GM21576 (cell line): Measurements from ENCODE around the gene ZDHHC11B.
"Not testable (repeated sequence)": the region's sequence is repeated elsewhere in the genome, so short reads cannot be mapped to it uniquely, and the experiment has no call there.

ENCODE experiments used
- ATAC-seq: cut with Tn5 transposase; IDR thresholded peaks from one replicate; pipeline ENCODE4 v1.9.1; 2021; ENCODE audit warnings: mild to moderate bottlenecking, moderate library complexity; ENCODE audit not compliant: unreplicated experiment

The ZDHHC11B gene

DNA sequence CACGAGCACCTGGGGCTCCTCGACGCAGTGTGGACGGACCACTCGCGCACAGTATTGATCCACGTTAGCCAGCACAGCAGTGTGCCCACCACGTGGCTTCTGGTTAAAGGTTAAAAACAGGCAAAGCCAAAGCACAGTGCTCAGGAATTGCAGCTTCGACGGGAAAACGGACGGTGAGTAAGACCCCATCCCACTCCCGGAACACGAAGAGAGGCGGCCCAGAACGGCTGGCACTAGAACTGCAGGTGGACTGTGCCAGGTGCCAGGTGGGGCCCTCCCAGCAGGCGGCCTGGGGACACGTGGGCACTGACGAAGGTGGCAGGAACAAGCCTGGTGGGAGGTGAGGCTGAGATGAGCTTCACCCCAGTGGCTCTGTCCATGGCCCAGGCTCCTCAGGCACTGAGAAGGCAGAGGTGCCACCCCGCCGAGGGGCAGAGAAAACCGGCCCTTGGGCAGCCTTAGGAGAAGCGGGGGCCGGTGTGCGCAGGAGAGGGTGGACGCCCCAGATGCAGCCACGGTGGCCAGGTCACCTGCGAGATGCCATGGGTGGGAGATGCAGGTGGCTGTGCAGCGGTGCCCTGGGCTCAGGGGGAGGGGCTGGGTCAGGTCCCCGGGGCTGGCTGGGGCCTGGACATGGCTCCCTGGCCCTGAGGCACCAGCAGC lies 96.0 kb downstream of the ZDHHC11B start:
- not testable (repeated sequence) for ATAC-seq

DNA sequence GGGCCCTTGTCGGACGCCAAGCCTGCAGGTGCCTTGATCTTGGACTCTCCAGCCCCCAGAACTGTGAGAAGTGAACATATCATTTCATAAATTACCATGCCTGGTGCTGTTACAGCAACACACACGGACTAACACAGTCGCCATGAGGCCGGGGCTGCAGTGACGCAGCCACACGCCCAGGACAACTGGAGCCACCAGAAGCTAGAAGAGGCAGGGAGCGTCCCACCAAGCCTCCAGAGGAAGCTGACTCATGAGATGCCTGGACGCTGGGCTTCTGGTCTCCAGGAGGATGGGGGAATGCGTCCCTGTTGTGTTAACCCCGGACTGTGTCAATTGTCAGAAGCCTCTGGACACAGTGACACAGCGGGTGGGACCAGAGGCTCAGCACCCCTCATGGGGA lies 97.6 kb downstream of the ZDHHC11B start:
- ATAC-seq = not testable (repeated sequence)

DNA sequence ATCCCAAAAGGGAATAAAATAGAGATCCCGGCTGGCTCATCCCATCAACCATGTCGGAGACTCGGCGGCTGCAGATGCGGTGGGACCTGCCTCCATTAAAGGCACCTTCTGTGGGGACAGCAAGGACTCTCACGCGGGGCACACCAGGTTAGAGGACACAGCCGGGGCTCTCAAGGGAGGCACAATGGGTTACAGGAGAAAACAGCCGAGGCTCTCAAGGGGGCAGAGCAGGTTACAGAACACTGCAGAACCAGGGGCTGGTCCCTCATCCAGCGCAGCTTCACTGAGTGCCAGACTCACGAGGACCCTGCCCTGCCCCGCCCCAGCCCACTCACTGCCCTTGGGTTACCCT lies 98.4 kb downstream of the ZDHHC11B start:
- ATAC-seq = not testable (repeated sequence)

DNA sequence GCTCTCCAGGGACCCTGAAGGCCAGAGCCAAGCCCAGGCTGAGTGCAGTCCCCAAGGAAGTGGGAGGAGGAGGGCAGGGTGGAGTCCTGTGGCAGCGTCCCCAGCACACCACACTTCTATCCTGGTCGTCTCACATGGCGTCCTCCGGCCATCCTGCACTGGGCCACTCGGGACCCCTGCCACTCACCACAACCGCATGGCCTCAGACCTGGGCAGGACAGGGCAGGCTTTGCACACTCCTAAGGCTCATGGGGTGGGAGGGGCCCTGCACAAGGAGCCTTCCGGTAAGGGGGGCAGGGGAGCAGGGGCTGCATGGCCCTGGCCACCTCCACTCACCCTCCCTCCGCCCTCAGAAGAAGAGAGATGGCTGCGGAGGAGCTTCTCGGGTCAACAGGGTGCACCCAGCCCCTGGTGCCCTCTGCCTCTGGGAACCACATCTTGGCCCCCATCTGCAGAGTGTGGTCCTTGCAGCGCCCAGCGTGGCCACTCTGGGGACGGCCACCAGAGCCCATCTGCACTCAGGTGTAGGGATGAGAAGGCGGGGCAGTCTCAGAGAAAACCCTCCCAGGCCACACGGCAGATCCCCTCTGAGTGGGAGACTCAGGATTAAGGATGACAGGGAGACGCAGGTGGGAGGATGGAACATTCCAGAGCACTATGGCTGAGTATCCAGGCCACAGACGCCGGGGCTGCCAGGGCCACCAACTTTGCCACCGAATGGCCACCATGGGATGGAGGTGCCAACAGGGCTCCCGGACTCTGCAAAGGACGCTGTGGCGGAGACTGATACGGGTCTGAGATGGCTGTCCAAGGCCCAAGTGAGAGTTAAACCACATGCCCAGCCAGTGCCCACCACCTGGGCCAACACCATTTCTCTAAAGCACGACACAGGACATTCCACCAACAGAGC lies 99.0 kb downstream of the ZDHHC11B start:
- no peak for ATAC-seq

DNA sequence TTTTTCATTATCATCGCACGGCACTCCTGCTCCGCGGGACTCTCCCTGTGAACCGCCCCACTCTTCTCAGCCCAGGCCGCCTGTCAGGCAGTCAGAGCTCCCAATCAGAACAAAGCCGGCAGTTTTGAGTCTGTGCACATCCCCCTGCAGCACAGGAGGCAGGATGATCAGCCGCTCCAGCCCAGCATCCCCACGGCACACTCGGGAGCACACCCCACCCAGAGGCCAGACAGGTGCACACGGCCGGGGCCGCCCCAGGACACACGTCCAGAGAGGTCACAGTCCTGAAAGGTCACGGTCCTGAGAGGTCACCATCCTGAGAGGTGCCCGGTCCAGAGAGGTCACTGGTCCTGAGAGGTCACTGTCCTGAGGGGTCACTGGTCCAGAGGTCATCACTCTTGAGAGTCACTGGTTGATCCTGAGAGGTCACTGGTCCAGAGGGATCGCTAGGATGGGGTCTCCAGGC lies 99.7 kb downstream of the ZDHHC11B start:
- no peak for ATAC-seq

DNA sequence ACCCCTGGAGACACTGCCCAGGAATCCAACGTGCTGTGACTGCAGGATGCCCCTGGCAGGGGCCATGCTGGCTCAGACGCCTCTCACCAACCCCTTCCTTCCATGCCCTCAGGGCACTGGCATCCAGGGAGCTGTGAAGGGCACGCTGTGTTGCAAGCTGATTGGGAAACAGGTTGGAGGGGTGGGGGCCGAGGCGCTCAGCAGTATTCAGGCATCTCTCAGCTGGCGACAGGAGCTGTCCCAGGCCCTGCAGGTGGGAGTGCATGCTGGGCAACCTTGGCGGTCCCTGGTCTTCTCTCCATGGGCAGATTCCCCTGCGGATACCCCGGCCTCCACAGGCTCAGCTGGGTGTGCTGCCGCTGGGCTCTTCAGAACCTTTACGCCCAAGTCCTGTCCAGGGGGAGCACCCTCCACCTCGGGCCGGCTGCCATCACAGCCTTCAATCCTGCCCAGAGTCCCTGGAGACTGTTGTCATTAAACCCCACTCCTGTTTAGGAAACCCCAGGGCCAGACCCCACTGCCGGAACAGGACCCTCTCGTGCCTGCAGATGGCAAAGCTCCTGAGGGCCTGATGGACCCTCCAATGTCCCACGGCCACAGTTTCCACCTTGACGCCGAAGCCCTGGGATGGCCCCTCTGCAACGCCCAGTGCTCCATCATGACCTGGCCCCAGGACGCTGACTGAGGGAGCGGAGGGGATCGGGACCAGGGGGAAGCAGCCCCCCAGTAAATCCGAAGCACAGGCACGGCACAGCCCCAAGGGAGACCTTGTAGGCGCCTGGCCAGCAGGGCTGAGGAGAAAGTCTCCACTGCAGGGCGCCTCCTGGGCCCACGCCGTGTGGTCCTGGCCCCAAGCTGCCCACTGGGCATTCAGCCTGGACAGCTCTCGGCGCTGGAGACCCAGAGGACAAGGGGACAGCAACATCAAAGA lies 100.7 kb downstream of the ZDHHC11B start:
- ATAC-seq = no peak

DNA sequence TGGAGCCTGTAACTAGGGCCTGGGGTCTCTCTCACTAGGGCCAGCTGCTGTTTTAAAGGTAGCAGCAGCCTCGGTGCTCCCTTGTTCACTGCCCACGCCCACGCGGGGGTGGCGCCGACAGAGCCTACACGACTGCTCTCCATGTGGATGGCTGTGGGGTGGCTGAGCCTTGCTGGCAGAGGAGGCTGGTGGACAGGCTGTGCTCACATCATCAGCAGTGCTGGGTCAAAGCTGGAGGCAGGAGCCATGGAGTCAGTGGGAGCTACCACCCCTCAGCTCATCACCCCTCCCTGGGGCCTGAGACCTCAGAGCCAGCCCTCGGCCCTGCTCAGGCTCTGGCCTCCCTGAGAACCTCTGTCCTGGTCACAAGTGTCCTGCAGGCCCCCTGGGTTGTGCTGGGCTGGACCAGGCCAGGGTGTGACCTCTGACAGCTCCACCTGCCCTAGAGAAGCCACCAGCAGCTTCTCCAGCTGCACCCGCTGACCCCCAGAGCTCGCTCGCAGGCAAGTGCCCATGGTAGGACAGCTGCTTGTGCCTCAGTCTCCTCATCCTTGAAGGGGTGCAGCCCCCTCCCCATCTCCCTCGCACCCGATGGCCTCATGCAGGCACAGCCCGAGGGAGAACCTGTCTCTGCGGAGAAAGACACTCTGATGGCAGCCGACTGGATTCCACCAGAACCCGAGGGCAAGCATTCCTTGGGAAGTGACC lies 101.7 kb downstream of the ZDHHC11B start:
- ATAC-seq = not testable (repeated sequence)

DNA sequence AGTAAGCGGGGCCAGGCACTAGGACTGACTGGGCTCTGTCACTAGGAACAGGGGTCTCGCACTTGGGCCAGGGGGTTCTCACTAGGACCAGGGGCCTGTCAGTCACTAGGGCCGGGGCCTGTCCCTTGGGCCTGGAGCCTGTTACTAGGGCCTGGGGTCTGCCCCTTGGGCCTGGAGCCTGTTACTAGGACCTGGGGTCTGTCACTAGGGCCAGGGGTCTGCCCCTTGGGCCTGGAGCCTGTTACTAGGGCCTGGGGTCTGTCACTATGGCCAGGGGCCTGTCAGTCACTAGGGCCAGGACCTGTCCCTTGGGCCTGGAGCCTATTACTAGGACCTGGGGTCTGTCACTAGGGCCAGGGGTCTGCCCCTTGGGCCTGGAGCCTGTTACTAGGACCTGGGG lies 102.3 kb downstream of the ZDHHC11B start:
- not testable (repeated sequence) for ATAC-seq

DNA sequence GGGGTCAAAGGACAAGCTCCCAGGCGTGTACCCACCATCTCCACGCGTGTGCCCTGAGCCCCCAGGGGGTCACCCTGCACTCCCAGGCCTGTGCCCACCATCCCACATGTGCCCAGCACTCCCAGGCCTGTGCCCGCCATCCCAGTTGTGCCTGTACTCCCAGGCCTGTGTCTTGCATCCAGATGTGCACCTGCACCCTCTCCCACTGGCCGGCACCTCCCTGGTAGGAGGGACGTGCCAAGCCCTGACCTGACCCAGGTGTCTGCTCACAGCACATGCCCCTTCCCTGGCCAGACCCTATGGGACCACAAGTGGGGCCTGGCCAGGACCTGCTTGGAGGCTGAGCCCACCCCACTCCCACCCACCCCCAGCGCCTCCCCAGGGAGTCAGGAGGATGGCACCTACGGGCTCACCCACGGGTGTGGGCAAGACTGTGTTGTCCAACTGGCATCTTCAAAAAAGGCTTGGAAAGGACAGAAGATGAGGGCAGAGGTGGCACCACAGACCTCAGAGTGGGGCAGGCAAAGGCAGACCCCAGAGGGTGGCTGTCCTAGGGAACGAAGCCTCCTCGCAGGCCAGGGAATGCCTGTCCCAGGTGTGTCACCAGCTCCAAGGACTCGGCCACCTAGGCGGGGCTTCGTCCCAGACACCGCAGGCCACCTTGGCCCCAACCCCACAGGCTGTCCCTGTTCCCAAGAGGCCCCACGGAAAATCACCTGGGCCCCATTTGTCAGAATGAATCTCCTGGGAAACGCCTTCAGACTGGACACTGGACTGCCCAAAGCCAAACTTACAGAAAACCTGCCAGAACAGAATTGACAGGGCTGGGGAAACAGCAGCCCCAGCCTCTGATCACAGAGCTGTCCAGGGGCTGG lies 103.0 kb downstream of the ZDHHC11B start:
- not testable (repeated sequence) for ATAC-seq

DNA sequence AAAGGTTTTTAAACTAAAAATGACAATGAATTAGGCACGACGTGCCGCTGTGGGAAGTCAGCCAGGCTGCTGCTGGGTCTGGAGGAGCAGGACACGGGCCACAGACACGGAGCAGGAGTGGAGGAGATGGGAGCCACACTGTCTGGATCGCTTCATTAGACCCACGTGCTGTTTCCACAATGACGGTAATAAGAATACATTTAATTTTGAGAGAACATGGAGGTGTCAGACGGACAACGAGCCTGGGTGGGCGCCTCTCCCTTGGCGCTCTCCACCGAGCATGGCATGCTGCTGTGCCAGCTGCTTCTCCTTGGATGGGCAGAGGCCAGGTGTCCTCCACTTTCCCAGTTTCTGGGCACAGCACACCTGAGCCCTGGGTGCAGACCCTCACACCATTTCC lies 103.7 kb downstream of the ZDHHC11B start:
- not testable (repeated sequence) for ATAC-seq

DNA sequence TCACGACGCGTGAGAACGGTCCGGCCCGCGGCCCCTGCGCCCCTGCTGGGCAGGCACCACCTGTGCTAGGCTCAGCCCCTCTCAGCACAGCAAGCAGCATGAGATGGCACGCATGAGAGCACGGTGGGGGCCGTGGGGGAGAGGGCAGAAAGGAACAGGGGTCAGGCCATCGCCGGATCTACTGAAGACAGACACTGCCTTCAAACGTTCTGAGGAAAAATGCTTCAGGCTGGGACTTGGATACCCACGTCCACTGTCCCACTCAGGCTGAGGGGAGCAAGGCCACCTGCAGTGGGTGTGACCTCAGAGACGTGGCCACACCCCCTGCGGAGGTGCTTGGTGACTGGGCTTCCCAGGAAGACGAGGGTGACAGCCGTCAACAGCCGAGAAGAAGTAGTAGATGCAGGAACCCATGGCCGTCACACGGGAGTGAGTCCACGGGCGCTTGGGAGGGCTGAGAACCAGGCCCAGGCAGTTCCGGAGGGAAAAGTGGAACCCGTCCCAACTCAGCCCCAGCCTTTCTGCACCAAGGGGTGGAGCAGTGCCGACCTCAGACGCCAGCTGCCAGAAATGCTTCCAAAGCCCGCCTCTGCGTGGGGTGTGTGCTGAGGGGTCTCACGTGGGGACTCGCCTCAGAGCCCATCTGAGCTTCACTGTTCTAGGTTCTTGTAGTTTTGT lies 104.3 kb downstream of the ZDHHC11B start:
- ATAC-seq = not testable (repeated sequence)

DNA sequence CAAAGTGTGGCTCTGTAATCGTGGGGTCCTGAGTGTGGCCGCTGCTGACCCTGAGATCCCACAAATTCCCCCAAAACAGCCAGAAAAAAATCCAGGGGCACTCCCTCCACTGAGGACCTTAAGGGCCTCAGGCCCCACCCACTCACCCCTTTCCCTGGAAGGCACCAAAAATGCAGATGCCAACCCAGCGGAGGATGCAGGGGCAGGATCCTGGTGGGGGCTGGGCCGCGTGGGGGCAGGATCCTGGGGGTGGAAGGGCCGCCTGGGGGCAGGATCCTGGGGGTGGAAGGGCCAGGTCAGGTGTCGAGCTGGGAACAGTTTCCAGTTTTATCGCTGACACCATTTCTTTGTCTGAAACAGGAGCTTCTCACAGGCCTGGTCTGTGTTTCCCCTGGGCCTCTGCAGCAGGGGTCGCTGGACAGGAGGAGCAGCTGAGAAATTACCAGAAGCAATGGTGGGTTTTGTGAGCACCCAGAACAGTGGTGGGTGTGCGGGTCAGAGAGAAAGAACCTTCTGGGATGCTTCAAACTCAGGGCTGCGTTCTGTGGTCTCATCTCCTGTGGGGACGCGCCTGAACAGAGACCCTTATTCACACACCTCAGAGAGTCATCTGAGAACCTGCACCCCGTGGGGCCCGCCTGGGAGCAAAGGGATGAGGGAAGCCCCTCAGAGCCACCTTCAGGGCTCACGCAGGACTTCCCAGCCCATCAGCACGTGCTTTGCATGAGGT lies 105.2 kb downstream of the ZDHHC11B start:
- not testable (repeated sequence) for ATAC-seq

DNA sequence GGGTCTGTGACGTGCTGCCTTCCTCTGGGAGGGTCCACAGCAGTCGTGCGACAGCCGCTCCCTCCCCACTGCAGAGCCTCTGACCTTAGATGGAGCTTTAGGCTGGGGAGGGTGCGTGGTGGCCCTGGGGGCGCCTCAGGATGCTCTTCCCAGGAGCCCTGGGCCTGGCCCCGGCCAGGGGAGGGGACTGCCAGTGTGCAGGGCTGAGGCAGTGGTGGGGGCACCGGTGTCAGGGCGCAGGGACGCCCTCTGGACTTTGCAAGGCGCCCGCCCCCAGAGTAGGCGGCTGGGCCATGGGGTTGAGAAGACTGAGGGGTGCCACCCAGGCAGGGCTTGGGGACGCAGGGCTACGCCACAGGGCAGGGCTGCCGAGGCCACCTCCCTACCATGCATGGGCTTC lies 106.0 kb downstream of the ZDHHC11B start:
- not testable (repeated sequence) for ATAC-seq

DNA sequence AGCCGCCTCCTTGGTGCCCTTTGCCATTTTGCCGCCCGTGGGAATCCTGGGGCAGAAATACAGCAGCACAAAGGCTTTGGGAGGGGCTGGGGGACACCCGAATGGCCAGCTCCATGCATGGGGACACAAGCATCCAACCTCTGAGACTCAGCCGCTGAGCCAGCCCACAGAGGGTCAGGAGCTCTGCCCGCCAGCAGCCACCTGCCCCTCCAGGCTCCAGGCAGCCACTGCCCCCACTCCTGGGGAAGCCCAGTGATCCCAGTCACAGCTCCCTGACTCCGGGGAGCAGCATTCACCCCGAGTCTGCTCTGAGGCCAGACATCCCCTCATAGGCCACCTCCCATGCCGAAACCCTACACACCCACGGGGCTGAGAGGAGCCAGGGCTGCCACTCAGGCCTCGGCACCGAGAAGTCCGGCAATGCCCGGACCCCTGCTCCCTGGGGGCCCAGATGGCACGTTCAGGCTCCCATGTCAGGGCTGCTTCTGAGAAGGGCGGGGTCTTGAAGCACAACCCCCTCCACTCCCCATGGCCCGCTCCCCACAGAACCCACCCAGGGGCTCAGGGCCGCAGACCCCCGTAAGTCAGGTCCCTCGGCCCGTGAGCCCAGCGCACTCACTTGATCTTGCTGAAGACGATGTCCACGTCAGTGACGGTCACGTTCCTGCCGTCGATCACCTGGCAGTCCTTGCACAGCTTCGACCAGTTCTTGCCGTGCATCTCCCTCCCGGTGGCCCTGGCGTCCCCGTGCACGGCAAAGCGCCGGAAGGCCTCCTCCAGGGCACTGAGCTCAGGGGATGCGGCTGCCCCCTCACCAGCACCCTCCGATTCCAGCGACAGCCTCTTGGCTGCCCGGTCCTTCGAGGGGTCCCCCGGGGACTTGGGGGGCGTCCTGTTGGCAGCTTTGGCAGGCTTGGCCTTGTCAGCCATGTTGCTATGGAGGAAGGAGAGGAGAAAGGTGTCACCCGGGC lies 107.1 kb downstream of the ZDHHC11B start:
- ATAC-seq = no peak

DNA sequence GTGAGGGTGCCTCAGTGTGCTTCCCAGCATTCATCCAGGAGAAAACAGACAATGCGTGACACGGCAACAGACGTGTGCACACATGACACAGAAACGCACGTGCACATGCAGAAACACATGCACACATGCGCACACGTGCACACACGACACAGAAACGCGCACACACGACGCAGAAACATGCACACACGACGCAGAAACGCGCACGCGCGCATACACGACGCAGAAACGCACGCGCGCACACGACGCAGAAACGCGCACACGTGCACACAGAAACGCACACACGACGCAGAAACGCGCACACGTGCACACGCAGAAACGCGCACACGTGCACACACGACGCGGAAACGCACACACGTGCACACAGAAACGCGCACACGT lies 107.8 kb downstream of the ZDHHC11B start:
- ATAC-seq = no peak

DNA sequence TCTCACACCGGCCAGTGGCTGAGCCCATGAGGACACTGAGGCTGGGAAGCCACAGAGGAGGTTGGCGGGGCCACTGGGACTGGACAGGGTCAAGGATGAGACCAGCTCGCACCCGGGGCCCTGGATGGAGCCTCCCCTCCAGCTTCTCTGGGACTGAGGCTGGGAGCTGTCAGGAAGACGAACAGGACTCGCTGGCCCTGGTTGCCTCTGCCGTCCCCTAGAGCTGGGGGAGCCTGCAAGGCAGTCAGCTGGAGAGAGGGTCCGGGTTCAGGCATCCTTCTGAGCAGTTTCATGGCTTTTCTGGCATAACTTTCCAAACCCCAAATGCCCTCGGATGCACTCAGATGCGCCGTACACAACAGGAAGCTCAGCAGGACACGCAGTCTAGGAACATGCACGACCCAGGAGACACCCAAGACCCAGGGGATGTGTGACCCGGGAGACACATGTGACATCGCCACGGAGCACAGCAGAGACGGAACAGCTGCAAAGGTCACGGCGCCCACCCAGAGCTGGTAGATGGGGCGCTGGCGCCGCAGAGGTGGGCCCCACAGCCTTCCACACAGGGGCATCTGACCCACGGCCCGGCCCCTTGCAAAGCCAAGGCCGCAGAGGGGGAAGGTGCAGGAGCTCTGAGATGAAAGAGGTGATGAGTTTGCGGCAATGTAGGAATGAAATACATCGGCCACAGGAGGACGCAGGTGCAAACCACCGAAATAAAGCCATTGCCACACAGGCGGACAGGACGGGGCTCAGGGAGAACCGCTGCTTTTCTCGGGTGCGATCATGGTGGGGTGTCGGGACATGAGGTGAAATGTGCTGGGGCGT lies 108.4 kb downstream of the ZDHHC11B start:
- no peak for ATAC-seq
